Middle frontal gyrus (tissue), 1 donor: ENCODE measurements around the gene CCDC171.
"Not testable (repeated sequence)": the region's sequence is repeated elsewhere in the genome, so short reads cannot be mapped to it uniquely, and the experiment has no call there.

Experiments used
- DNase-seq: peaks from one replicate; pipeline ENCODE4 v3.0.0-alpha.2; 2015; ENCODE audit warnings: low spot score; ENCODE audit errors: extremely low spot score

CCDC171 gene

GRCh38 chr9:15693701-15694100 is 140.9 kb downstream of the CCDC171 start:
- no peak for DNase-seq

DNA sequence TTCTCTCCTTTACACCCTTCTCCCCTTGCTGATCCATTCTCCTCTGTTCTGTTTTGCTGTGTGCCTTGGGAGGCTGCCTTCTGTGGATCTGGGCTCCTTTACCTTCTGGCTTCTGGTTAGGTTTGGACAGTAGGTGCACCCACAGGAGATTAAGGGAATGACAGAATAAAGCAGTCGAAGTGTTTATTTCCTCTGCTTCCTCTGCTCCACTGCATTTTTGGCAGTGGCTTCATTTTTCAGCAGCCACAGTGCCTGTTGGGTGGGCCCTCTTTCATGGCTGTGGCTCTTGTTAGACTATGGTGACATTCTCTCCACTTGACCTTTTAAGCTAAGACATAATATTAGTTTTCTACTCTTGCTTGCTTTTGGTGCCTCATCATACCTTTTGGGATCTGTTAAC is 144.1 kb downstream of the CCDC171 start:
- DNase-seq, result no peak

DNA sequence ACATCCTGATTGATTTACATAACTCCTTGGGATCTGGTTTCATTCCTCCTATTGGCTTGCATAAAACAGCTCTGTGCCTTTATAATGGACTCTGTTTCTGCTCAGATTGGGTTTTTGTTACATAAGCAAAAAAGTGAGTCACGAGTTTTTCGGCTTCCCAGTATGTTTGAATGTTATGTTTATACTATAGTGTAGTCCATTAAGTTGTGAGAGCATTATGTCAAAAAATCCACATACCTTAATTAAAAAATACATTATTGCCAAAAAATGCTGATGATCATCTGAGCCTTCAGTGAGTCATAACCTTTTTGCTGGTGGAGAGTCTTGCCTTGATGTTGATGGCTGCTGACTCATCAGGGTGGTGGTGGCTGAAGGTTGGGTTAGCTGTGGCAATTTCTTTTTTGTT is 144.6 kb downstream of the CCDC171 start:
- no peak for DNase-seq

- DNase-seq, result not testable (repeated sequence)
Observed at GRCh38 chr9:15699876-15700559, 147.2 kb downstream of the CCDC171 start.

- DNase-seq, result no peak
Observed at GRCh38 chr9:15707000-15707399, 154.2 kb downstream of the CCDC171 start.

GRCh38 chr9:15711531-15711930 is 158.7 kb downstream of the CCDC171 start:
- no peak for DNase-seq

DNA sequence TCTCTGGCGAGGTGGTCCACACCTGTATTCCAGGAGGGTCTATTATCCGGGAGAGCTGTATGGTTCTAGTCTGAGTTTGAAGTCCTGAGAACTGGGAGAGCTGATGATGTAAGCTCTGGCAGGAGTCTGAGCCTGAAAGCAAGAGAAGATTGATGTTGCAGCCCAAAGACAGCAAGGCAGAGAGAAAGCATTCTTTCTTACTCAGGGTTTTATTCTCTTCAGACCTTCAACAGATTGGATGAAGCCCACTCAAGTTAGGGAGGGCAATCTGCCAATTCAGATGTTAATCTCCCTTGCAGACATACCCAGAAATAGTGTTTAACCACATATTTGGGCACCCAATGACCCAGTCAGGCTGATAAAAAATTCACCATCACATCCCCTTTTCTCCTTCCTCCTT is 159.1 kb downstream of the CCDC171 start:
- no peak for DNase-seq

- no peak for DNase-seq
Observed at GRCh38 chr9:15714746-15715145, 161.9 kb downstream of the CCDC171 start.

- no peak for DNase-seq
Observed at GRCh38 chr9:15717290-15717967, 164.6 kb downstream of the CCDC171 start.

GRCh38 chr9:15718423-15718822 is 165.6 kb downstream of the CCDC171 start:
- DNase-seq, result no peak

DNA sequence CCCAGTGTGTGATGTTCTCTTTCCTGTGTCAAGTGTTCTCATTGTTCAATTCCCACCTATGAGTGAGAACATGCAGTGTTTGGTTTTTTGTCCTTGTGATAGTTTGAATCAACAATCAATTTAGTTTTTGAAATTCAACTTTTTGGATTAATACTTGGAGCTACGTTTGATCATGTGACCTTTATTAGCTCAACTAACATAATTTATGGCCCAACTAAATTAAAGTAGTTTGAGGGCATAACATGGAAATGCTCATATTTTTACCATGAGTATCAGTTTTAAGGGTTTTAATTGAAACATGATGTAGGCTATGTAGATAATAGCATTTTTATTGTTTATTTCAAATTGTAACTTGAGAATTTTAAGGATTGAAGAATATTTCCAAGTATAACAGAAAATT is 168.0 kb downstream of the CCDC171 start:
- no peak for DNase-seq

- DNase-seq, result no peak
Observed at GRCh38 chr9:15722888-15723287, 170.0 kb downstream of the CCDC171 start.

DNA sequence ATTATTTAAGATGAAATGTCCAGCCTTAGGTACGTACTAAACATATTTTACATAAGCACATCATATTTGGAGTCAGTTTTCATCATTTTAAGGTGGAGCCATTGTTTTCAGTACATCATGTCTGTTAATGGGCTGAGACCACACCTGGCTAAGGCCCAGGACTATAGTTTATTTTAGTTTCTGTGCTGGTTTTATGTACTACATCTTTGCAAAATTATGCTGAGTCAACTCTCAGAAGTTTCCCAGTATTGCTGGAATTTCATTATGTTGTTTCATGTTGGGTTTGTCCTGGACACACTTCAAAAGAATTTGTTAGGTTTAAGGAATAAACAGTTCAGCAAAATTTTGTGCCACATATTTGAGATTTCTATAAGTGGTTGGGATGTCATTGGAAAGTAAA is 171.2 kb downstream of the CCDC171 start:
- DNase-seq, result no peak

DNA sequence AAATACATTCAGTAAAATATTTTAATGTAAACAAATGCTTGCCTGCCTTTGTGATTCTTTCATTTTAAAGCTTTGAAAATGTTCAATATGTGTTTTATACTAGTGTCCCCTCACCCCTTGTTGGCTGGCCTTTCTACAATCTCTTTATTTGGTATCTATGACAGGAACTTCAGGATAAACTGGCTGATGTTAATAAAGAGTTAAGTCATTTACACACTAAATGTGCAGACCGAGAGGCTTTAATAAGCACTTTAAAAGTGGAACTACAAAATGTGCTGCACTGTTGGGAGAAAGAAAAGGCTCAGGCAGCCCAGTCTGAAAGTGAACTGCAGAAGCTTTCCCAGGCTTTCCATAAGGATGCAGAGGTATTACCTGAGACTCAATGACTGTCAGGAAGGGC is 171.8 kb downstream of the CCDC171 start:
- DNase-seq, result no peak

DNA sequence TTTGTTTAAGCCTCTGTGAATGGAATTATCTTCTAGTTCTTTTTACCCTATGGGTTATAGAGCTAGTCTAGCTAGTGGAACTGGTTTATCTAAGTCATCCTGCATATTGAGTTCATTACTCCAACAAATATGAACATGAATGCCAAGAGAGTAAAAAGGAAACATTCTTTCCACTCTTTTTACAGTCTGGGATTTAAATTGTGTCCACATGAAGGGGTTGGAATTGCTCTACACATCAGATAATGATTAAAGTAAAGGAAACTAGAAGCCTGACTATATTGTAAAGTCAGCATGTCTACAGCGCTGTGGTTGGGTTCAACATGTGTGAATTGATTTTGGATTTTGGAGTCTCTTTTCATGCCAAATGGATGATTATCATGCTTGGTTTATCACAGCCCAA is 173.1 kb downstream of the CCDC171 start:
- DNase-seq, result no peak

DNA sequence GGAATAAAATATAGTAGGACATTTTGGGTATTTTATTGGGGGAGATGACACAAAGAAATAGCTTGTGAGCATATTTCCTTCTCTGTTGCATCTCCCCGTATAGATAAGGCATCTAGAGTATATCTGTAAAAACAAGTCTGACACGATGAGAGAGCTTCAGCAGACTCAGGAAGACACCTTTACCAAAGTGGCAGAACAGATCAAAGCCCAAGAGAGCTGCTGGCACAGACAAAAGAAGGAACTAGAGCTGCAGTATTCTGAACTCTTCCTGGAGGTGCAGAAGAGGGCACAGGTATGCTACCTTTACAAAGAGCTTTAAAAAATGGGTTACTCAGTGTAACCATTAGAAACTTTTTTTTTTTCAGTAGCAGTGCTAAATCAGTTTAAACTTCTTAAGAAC is 176.7 kb downstream of the CCDC171 start:
- no peak for DNase-seq

- no peak for DNase-seq
Observed at GRCh38 chr9:15735083-15735857, 182.4 kb downstream of the CCDC171 start.

GRCh38 chr9:15736569-15736968 is 183.7 kb downstream of the CCDC171 start:
- DNase-seq, result no peak

DNA sequence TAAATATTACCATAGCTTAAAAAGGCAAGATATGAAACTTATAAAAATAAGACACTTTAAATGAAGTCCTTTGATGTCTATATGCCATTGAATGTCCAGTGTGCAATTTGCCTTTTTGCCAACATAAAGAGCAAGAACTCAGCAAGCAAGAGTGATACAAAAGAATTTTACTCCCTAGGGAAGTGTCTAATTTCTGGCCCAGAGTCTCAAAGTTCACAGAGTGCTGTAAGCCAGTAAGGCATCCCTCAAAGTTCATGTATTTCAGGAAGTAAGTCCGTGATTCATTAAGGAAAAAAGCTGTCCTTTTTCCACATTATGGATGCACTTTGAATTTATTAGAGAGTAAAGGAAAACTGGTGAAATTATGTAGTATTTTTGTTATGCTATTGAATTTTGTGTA is 185.2 kb downstream of the CCDC171 start:
- DNase-seq, result no peak

GRCh38 chr9:15741015-15741414 is 188.2 kb downstream of the CCDC171 start:
- no peak for DNase-seq

- no peak for DNase-seq
Observed at GRCh38 chr9:15743512-15743911, 190.7 kb downstream of the CCDC171 start.

DNA sequence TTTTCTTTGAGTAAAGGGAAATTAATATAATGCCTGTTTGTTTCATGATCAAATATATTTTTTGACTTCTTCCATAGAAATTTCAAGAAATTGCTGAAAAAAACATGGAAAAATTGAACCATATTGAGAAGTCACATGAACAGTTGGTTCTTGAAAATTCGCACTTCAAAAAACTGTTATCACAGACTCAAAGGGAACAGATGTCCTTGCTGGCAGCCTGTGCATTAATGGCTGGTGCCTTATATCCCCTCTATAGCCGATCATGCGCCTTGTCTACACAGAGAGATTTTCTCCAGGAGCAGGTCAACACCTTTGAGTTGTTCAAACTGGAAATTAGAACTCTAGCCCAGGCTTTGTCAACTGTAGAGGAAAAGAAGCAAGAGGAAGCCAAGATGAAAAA is 191.4 kb downstream of the CCDC171 start:
- no peak for DNase-seq
